Fibroblast of peridontal ligament (primary cell): Measurements from ENCODE around the gene MYO1G.

Source experiments
- DNase-seq: peaks from one replicate; pipeline ENCODE4 v3.0.0-alpha.2; 2010; ENCODE audit errors: extremely low read depth

MYO1G gene

GRCh38 chr7:44981035-44981706 is 2.4 kb upstream of the MYO1G start:
- no peak for DNase-seq

GRCh38 chr7:44980393-44981034 is 1.7 kb upstream of the MYO1G start:
- peak; percentile 40 for DNase-seq

GRCh38 chr7:44979481-44980392 is 922 bp upstream of the MYO1G start:
- DNase-seq: no peak

GRCh38 chr7:44977959-44978335 is 868 bp downstream of the MYO1G start:
- DNase-seq: no peak

GRCh38 chr7:44977304-44977958 is 1.4 kb downstream of the MYO1G start:
- DNase-seq: no peak

GRCh38 chr7:44976746-44977196 is 2.0 kb downstream of the MYO1G start:
- DNase-seq: no peak

GRCh38 chr7:44976040-44976745 is 2.6 kb downstream of the MYO1G start:
- DNase-seq: no peak

GRCh38 chr7:44975331-44976039 is 3.3 kb downstream of the MYO1G start:
- DNase-seq: no peak

GRCh38 chr7:44974549-44974948 is 4.3 kb downstream of the MYO1G start:
- DNase-seq: no peak

GRCh38 chr7:44973610-44974401 is 5.0 kb downstream of the MYO1G start:
- DNase-seq: no peak

GRCh38 chr7:44972562-44972961 is 6.3 kb downstream of the MYO1G start:
- DNase-seq: no peak

- no peak for DNase-seq
These were observed 6.8 kb downstream of the MYO1G start for GRCh38 chr7:44971902-44972441.

GRCh38 chr7:44971188-44971901 is 7.5 kb downstream of the MYO1G start:
- no peak for DNase-seq

GRCh38 chr7:44970523-44971051 is 8.2 kb downstream of the MYO1G start:
- DNase-seq: no peak

- no peak for DNase-seq
These were observed 8.9 kb downstream of the MYO1G start for GRCh38 chr7:44969701-44970522.

GRCh38 chr7:44969049-44969700 is 9.6 kb downstream of the MYO1G start:
- DNase-seq: no peak
